Neural progenitor cell (in vitro differentiated cells): ENCODE data around the gene NCR2. TPM values are rescaled to one million over a fixed set of nuclear protein-coding genes. Genes with fewer than 3 reads are reported as not detected.

ENCODE experiments used
- DNase-seq: peaks from one replicate; pipeline ENCODE4 v3.0.0-alpha.2; 2016; ENCODE audit warnings: low spot score
- H2AFZ ChIP-seq: fragments of 200-600 bp; sonication (generic); replicated peaks from 2 replicates; pipeline ENCODE4 v1.6.1; 2016; ENCODE audit warnings: antibody characterized with exemption
- H3F3A ChIP-seq: fragments of 200-600 bp; sonication (generic); 2 replicates; pipeline ENCODE4 v1.6.1; 2016; ENCODE audit warnings: antibody characterized with exemption, low read depth
- H3K27ac ChIP-seq: fragments of 200-600 bp; sonication (generic); 2 replicates; pipeline ENCODE4 v1.5.1; 2016; ENCODE audit warnings: mild to moderate bottlenecking
- H3K27me3 ChIP-seq: fragments of 200-600 bp; sonication (generic); 2 replicates; pipeline ENCODE4 v1.6.1; 2016; ENCODE audit warnings: mild to moderate bottlenecking, moderate library complexity
- H3K36me3 ChIP-seq: fragments of 200-600 bp; sonication (generic); 2 replicates; pipeline ENCODE4 v1.5.1; 2016
- H3K4me1 ChIP-seq: fragments of 200-600 bp; sonication (generic); 2 replicates; pipeline ENCODE4 v1.6.1; 2016; ENCODE audit warnings: mixed run types
- H3K4me2 ChIP-seq: fragments of 200-600 bp; sonication (generic); 2 replicates; pipeline ENCODE4 v1.6.1; 2016
- H3K4me3 ChIP-seq: fragments of 200-600 bp; sonication (generic); 2 replicates; pipeline ENCODE4 v1.5.1; 2016
- H3K79me2 ChIP-seq: fragments of 200-600 bp; sonication (generic); 2 replicates; pipeline ENCODE4 v1.6.1; 2016; ENCODE audit warnings: low read depth
- H3K9ac ChIP-seq: fragments of 200-600 bp; sonication (generic); 2 replicates; pipeline ENCODE4 v1.6.1; 2016
- H3K9me3 ChIP-seq: fragments of 200-600 bp; sonication (generic); 2 replicates; pipeline ENCODE4 v1.5.1; 2016; ENCODE audit warnings: low read depth
- H4K20me1 ChIP-seq: fragments of 200-600 bp; sonication (generic); 2 replicates; pipeline ENCODE4 v1.6.1; 2016; ENCODE audit warnings: low read depth
- H3K27ac Mint-ChIP-seq: 3 replicates; pipeline ENCODE4 v1.8.0; 2021; ENCODE audit warnings: mixed read lengths
- H3K27me3 Mint-ChIP-seq: 2 replicates; pipeline ENCODE4 v1.8.0; 2022; ENCODE audit warnings: low read depth, mild to moderate bottlenecking, inconsistent platforms, moderate library complexity, mixed read lengths; ENCODE audit not compliant: insufficient read depth
- H3K36me3 Mint-ChIP-seq: 3 replicates; pipeline ENCODE4 v1.8.0; 2021; ENCODE audit warnings: mixed read lengths
- H3K4me1 Mint-ChIP-seq: 3 replicates; pipeline ENCODE4 v1.8.0; 2021; ENCODE audit warnings: mixed read lengths
- H3K4me3 Mint-ChIP-seq: 3 replicates; pipeline ENCODE4 v1.8.0; 2021; ENCODE audit warnings: mild to moderate bottlenecking, moderate library complexity, mixed read lengths
- H3K9me3 Mint-ChIP-seq: 3 replicates; pipeline ENCODE4 v1.8.0; 2020; ENCODE audit warnings: mixed read lengths
- CTCF ChIP-seq: fragments of 200-600 bp; sonication (generic); IDR thresholded peaks from 2 replicates; pipeline ENCODE4 v1.5.1; 2017; ENCODE audit warnings: antibody characterized with exemption, mild to moderate bottlenecking
- EZH2 ChIP-seq: fragments of 200-600 bp; sonication (generic); IDR thresholded peaks from 2 replicates; pipeline ENCODE4 v1.6.1; 2017; ENCODE audit warnings: antibody characterized with exemption, mild to moderate bottlenecking, moderate library complexity
- EZH2phosphoT487 ChIP-seq: fragments of 200-600 bp; sonication (generic); IDR thresholded peaks from 2 replicates; pipeline ENCODE4 v1.6.1; 2017; ENCODE audit warnings: antibody characterized with exemption
- total RNA-seq: library from RNA; depleted of rRNA; stranded (reverse); fragments of >200 nt; gene quantifications from 2 replicates; pipeline ENCODE4 v1.2.3, GENCODE V29; 2015; ENCODE audit warnings: low replicate concordance

The NCR2 gene
- total RNA-seq, 1 donor from 2014 or later: not detected

DNA sequence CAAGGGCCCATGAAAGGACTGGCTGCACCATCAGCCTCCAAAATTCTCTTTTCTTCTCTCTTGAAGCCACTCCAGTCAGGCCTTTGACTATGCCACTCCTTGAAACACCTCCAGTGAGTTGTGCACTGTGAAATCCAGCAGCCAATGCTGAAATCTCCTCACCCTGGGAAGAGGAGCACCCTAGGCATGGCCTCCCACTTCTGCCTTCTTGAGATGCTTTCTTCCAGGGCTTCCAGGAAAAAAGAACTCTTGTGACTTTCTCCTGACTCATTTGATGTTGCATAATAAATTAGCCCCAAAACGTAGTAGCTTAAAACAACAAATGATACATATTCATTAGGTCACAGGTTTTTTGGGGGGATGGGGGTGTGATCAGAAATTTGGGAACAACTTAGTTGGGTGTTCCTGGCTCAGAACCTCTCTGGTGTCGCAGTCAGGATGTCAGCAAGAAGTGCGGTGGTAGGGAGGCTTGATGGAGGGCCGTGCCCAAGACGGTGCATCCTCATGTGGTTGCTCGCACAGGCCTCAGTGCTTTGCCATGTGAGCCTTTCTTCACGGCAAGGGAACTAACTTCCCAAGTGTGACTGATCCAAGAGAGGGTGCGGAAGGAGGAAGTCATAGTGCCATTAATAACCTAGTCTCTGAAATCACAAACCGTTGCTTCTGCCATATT, 12.1 kb downstream of the NCR2 start:
- Histone ChIP-seq H3K4me2 (no peak overlapping the region), H2AFZ (no peak overlapping the region), H3K4me3 (no peak overlapping the region), H3K9me3 (no peaks in the 10 kb centered on the region), H3K36me3 (no peaks in the 10 kb centered on the region), H3K4me1 (no peaks in the 10 kb centered on the region), H3K9ac (no peak overlapping the region), H3K27ac (no peak overlapping the region), H3F3A (no peaks in the 10 kb centered on the region), H3K27me3 (peaks cover 12% of the 10 kb centered on the region), H3K79me2 (no peaks in the 10 kb centered on the region), H4K20me1 (no peaks in the 10 kb centered on the region)
- TF ChIP-seq EZH2 (no peak), EZH2phosphoT487 (no peak), CTCF (no peak)
- Mint-ChIP-seq H3K27ac (no peak overlapping the region), H3K4me1 (peaks cover 19% of the 10 kb centered on the region), H3K36me3 (no peaks in the 10 kb centered on the region), H3K4me3 (peak overlapping the region; percentile 10), H3K9me3 (peaks cover 14% of the 10 kb centered on the region), H3K27me3 (peaks cover 11% of the 10 kb centered on the region)
- no peak for DNase-seq

GRCh38 chr6:41348934-41349333, 13.5 kb downstream of the NCR2 start:
- H3K36me3 Mint-ChIP-seq: no peaks in the 10 kb centered on the region
- no peak overlapping the region for H3K4me3 ChIP-seq
- H3K4me1 Mint-ChIP-seq: peaks cover 10% of the 10 kb centered on the region
- no peak overlapping the region for H3K9ac ChIP-seq
- peaks cover 12% of the 10 kb centered on the region for H3K27me3 ChIP-seq
- peaks cover 9% of the 10 kb centered on the region for H3K27me3 Mint-ChIP-seq
- peaks cover 14% of the 10 kb centered on the region for H3K9me3 Mint-ChIP-seq
- no peaks in the 10 kb centered on the region for H3K4me1 ChIP-seq
- H3K79me2 ChIP-seq: no peaks in the 10 kb centered on the region
- H3K9me3 ChIP-seq: no peaks in the 10 kb centered on the region
- no peak overlapping the region for H3K4me3 Mint-ChIP-seq
- H3K4me2 ChIP-seq: no peak overlapping the region
- no peaks in the 10 kb centered on the region for H3K36me3 ChIP-seq
- no peak overlapping the region for H2AFZ ChIP-seq
- no peak overlapping the region for H3K27ac ChIP-seq
- H3K27ac Mint-ChIP-seq: no peak overlapping the region
- TF ChIP-seq EZH2phosphoT487 (no peak), EZH2 (no peak), CTCF (no peak)
- DNase-seq: no peak
- H4K20me1 ChIP-seq: no peaks in the 10 kb centered on the region
- H3F3A ChIP-seq: no peaks in the 10 kb centered on the region

GRCh38 chr6:41352396-41352795, 17.0 kb downstream of the NCR2 start:
- no peaks in the 10 kb centered on the region for H3K4me1 ChIP-seq

More at GRCh38 chr6:41352396-41352795, 17.0 kb downstream of the NCR2 start:
- Mint-ChIP-seq H3K27ac (no peak overlapping the region), H3K9me3 (peaks cover 13% of the 10 kb centered on the region), H3K27me3 (peaks cover 5% of the 10 kb centered on the region), H3K36me3 (no peaks in the 10 kb centered on the region), H3K4me3 (no peak overlapping the region), H3K4me1 (no peaks in the 10 kb centered on the region)
- H4K20me1 ChIP-seq: no peaks in the 10 kb centered on the region
- peaks cover 30% of the 10 kb centered on the region for H3K27me3 ChIP-seq
- H3K9ac ChIP-seq: no peak overlapping the region
- no peak overlapping the region for H3K4me2 ChIP-seq
- DNase-seq: no peak
- no peak for TF ChIP-seq CTCF
- TF ChIP-seq EZH2phosphoT487: no peak
- TF ChIP-seq EZH2: no peak
- H3F3A ChIP-seq: no peaks in the 10 kb centered on the region
- H3K79me2 ChIP-seq: no peaks in the 10 kb centered on the region
- H2AFZ ChIP-seq: no peak overlapping the region
- H3K4me3 ChIP-seq: no peak overlapping the region
- no peak overlapping the region for H3K27ac ChIP-seq
- no peaks in the 10 kb centered on the region for H3K36me3 ChIP-seq
- H3K9me3 ChIP-seq: no peaks in the 10 kb centered on the region
